Glomerular endothelial cell (primary cell): ENCODE data around the gene BANF2. TPM values are rescaled to one million over a fixed set of nuclear protein-coding genes. Genes with fewer than 3 reads are reported as not detected.

Experiments used
- DNase-seq: peaks from one replicate; pipeline ENCODE4 v3.0.0-alpha.2; 2011; ENCODE audit warnings: low read depth, low spot score; ENCODE audit errors: extremely low read depth
- total RNA-seq: library from RNA; depleted of rRNA; stranded (reverse); fragments of >200 nt; gene quantifications from 2 replicates; pipeline ENCODE4 v1.2.3, GENCODE V29; 2015

BANF2 gene
- total RNA-seq, 1 donor from 2014 or later: not detected

- DNase-seq: no peak
These were observed 9.1 kb downstream of the BANF2 start for GRCh38 chr20:17708675-17709360.

GRCh38 chr20:17709361-17710293 lies 9.9 kb downstream of the BANF2 start:
- DNase-seq: no peak

- no peak for DNase-seq
These were observed 10.9 kb downstream of the BANF2 start for GRCh38 chr20:17710379-17711266.

- no peak for DNase-seq
These were observed 11.5 kb downstream of the BANF2 start for GRCh38 chr20:17711267-17711627.

- no peak for DNase-seq
These were observed 12.4 kb downstream of the BANF2 start for GRCh38 chr20:17712201-17712600.

GRCh38 chr20:17712708-17713107 lies 12.9 kb downstream of the BANF2 start:
- DNase-seq: no peak

- no peak for DNase-seq
These were observed 14.8 kb downstream of the BANF2 start for GRCh38 chr20:17714597-17714996.

- DNase-seq: no peak
These were observed 15.3 kb downstream of the BANF2 start for GRCh38 chr20:17715075-17715474.

GRCh38 chr20:17716331-17716730 lies 16.6 kb downstream of the BANF2 start:
- DNase-seq: no peak

GRCh38 chr20:17720755-17721154 lies 21.0 kb downstream of the BANF2 start:
- no peak for DNase-seq

GRCh38 chr20:17721802-17722486 lies 22.2 kb downstream of the BANF2 start:
- DNase-seq: no peak

GRCh38 chr20:17722493-17723300 lies 22.9 kb downstream of the BANF2 start:
- no peak for DNase-seq

- no peak for DNase-seq
These were observed 23.5 kb downstream of the BANF2 start for GRCh38 chr20:17723301-17723691.

GRCh38 chr20:17725094-17725835 lies 25.5 kb downstream of the BANF2 start:
- DNase-seq: no peak

GRCh38 chr20:17726902-17727301 lies 27.1 kb downstream of the BANF2 start:
- no peak for DNase-seq

- DNase-seq: no peak
These were observed 27.6 kb downstream of the BANF2 start for GRCh38 chr20:17727351-17727750.

- DNase-seq: no peak
These were observed 28.3 kb downstream of the BANF2 start for GRCh38 chr20:17728074-17728473.

- DNase-seq: no peak
These were observed 30.3 kb downstream of the BANF2 start for GRCh38 chr20:17730071-17730470.

- DNase-seq: no peak
These were observed 31.5 kb downstream of the BANF2 start for GRCh38 chr20:17731233-17731632.
